CD4-positive, alpha-beta T cell (primary cell): Measurements from ENCODE around the gene UPF3A. TPM values are rescaled to one million over a fixed set of nuclear protein-coding genes. Genes with fewer than 3 reads are reported as not detected.

Experiments
- ATAC-seq: fragments of 200-7000 bp; cut with Tn5 transposase; one replicate; pipeline ENCODE4 v1.10.0; 2022; ENCODE audit warnings: mild to moderate bottlenecking; ENCODE audit not compliant: poor library complexity
- CTCF ChIA-PET: fragments of 350-600 bp; sonication (Branson Sonifier 250); formaldehyde crosslinking; loops from one replicate; lab custom pipeline; 2021; ENCODE audit warnings: antibody characterized with exemption, inconsistent platforms; lab: Charles Lee
- POLR2A ChIA-PET: fragments of 350-600 bp; sonication (Branson Sonifier 250); formaldehyde crosslinking; loops from one replicate; lab custom pipeline; 2021; ENCODE audit warnings: antibody characterized with exemption, inconsistent platforms; lab: Charles Lee
- DNase-seq, 14 experiments: peaks; one replicate each; pipeline ENCODE4 v3.0.0-alpha.2; 2013 to 2020; ENCODE audit warnings: mixed read lengths in 2 of 14
- H3K27ac ChIP-seq, 2 donors: one replicate each; pipeline versions ENCODE4 v1.5.1 to v1.7.0; 2013; ENCODE audit warnings: low read length in 2 of 2, low read depth in 1 of 2, mild to moderate bottlenecking in 1 of 2
- H3K27me3 ChIP-seq, 2 experiments: 1 replicate in 1 of 2; 2 replicates in 1 of 2; pipeline versions ENCODE4 v1.6.1 to v1.7.0; 2013; ENCODE audit warnings: low read length in 2 of 2, control low read depth in 1 of 2, mild to moderate bottlenecking in 1 of 2, moderate library complexity in 1 of 2; ENCODE audit not compliant: insufficient read depth in 2 of 2, control insufficient read depth in 1 of 2
- H3K36me3 ChIP-seq: one replicate; pipeline ENCODE4 v1.6.1; 2013; ENCODE audit warnings: low read length, control low read depth; ENCODE audit not compliant: insufficient read depth
- H3K4me1 ChIP-seq: one replicate; pipeline ENCODE4 v1.6.1; 2013; ENCODE audit warnings: low read length, control low read depth; ENCODE audit not compliant: insufficient read depth
- H3K4me3 ChIP-seq: one replicate; pipeline ENCODE4 v1.5.1; 2013; ENCODE audit warnings: mild to moderate bottlenecking, low read length, moderate library complexity
- H3K9me3 ChIP-seq, 2 experiments: 1 replicate in 1 of 2; 2 replicates in 1 of 2; pipeline versions ENCODE4 v1.6.1 to v1.7.0; 2013; ENCODE audit warnings: low read length in 2 of 2, mild to moderate bottlenecking in 2 of 2, control low read depth in 1 of 2, moderate library complexity in 1 of 2; ENCODE audit not compliant: control insufficient read depth in 1 of 2, insufficient read depth in 1 of 2
- H3K27ac Mint-ChIP-seq: one replicate; pipeline ENCODE4 v1.8.0; 2020; ENCODE audit warnings: mixed read lengths
- H3K27me3 Mint-ChIP-seq: one replicate; pipeline ENCODE4 v1.8.0; 2021; ENCODE audit warnings: mixed read lengths
- H3K36me3 Mint-ChIP-seq: one replicate; pipeline ENCODE4 v1.8.0; 2021; ENCODE audit warnings: low read depth, mixed read lengths
- H3K4me1 Mint-ChIP-seq: one replicate; pipeline ENCODE4 v1.8.0; 2021; ENCODE audit warnings: low read depth, mixed read lengths
- H3K4me3 Mint-ChIP-seq: one replicate; pipeline ENCODE4 v1.8.0; 2020; ENCODE audit warnings: mild to moderate bottlenecking, mixed read lengths
- H3K9me3 Mint-ChIP-seq: one replicate; pipeline ENCODE4 v1.8.0; 2020; ENCODE audit warnings: mixed read lengths
- intact Hi-C, 2 experiments: fragments of 100-400 bp; cut with DNase I in 1 of 2; cut with micrococcal nuclease in 1 of 2; formaldehyde crosslinking; loops; one replicate each; pipeline versions ENCODE4 v1.15.1 to v1.9.0; 2023 to 2025; cut with DNase I, micrococcal nuclease
- total RNA-seq, 174 experiments: library from RNA in 2 of 174; stranded (reverse) in 2 of 174; gene quantifications; one replicate each; pipeline ENCODE4 v1.2.3 and lab custom pipeline; 2021 to 2026
- TF ChIP-seq, protein P1 (sequence below): fragments of 200-600 bp; IDR thresholded peaks from one replicate; pipeline ENCODE4 v1.8.0; 2022; ENCODE audit warnings: antibody characterized with exemption, mild to moderate bottlenecking

The UPF3A gene
- total RNA-seq, 2 experiments from 2014 or later: 31.8 TPM

DNA sequence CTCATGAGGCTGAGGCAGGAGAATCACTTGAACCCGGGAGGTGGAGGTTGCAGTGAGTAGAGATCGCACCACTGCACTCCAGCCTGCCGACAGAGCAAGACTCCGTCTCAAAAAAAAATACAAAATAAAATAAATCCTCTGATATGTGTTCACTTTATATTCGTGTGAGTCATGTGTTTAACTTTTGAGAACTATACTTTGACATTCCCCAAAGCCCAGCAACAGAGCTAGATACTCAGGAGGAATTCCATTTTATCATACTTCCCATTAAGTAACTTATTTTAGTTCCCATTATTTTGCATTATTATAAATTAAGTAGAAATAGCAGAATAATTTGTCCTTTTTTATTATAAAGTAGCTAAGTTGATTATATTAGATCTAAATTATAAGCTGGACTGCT, 29.6 kb downstream of the UPF3A start:
- H3K4me3 Mint-ChIP-seq: no peak overlapping the region
- DNase-seq (no peak), ATAC-seq (no peak)
- H3K27me3 Mint-ChIP-seq: no peaks in the 10 kb centered on the region
- ChIA-PET CTCF (no interaction called here), POLR2A (interaction anchor here (1.3 to 1.7 kb wide), 2 partner anchors 29 to 31 kb away, joined by 3 to 10 read pairs; no protein-coding TSS in a partner anchor)
- TF ChIP-seq, protein P1, sequence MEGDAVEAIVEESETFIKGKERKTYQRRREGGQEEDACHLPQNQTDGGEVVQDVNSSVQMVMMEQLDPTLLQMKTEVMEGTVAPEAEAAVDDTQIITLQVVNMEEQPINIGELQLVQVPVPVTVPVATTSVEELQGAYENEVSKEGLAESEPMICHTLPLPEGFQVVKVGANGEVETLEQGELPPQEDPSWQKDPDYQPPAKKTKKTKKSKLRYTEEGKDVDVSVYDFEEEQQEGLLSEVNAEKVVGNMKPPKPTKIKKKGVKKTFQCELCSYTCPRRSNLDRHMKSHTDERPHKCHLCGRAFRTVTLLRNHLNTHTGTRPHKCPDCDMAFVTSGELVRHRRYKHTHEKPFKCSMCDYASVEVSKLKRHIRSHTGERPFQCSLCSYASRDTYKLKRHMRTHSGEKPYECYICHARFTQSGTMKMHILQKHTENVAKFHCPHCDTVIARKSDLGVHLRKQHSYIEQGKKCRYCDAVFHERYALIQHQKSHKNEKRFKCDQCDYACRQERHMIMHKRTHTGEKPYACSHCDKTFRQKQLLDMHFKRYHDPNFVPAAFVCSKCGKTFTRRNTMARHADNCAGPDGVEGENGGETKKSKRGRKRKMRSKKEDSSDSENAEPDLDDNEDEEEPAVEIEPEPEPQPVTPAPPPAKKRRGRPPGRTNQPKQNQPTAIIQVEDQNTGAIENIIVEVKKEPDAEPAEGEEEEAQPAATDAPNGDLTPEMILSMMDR: no peak
- H3K4me1 Mint-ChIP-seq: peaks cover 24% of the 10 kb centered on the region
- no peak overlapping the region for H3K4me3 ChIP-seq
- H3K36me3 Mint-ChIP-seq: peaks cover 14% of the 10 kb centered on the region
- peaks cover 7% of the 10 kb centered on the region for H3K36me3 ChIP-seq
- intact Hi-C loops: no loop called here
- no peaks in the 10 kb centered on the region for H3K9me3 Mint-ChIP-seq
- no peak overlapping the region for H3K27ac ChIP-seq
- H3K9me3 ChIP-seq: no peaks in the 10 kb centered on the region
- H3K27ac Mint-ChIP-seq: no peak overlapping the region
- peaks cover 14% of the 10 kb centered on the region for H3K4me1 ChIP-seq
- H3K27me3 ChIP-seq: no peaks in the 10 kb centered on the region

DNA sequence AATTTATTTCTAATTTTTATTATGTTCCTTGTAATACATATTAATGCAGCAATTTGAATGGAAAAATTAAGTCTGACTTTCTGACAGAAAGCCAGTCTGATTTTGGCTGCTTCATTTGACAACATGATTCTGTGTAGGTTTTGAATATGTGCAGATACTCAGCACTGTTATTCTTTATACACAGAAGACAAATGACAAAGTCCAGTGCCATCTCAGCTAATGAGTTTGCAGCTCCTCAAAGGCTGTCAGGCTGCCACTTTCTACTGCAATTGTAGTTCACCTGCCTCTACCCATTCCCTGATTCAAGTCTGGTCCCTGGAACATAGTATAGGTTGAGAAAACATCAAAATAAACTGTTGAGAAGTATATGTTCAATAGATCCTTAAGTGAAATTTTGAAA, 30.0 kb downstream of the UPF3A start:
- DNase-seq (no peak), ATAC-seq (no peak)
- peaks cover 9% of the 10 kb centered on the region for H3K36me3 Mint-ChIP-seq
- POLR2A ChIA-PET: interaction anchor here (1.3 to 1.7 kb wide), 2 partner anchors 29 to 32 kb away, joined by 3 to 10 read pairs; no protein-coding TSS in a partner anchor
- CTCF ChIA-PET: no interaction called here
- Histone ChIP-seq H3K4me1 (peaks cover 19% of the 10 kb centered on the region), H3K9me3 (no peaks in the 10 kb centered on the region), H3K27me3 (no peaks in the 10 kb centered on the region), H3K4me3 (no peak overlapping the region), H3K27ac (no peak overlapping the region), H3K36me3 (peaks cover 5% of the 10 kb centered on the region)
- TF ChIP-seq, protein P1: no peak
- H3K4me1 Mint-ChIP-seq: peaks cover 24% of the 10 kb centered on the region
- H3K9me3 Mint-ChIP-seq: no peaks in the 10 kb centered on the region
- H3K4me3 Mint-ChIP-seq: no peak overlapping the region
- intact Hi-C loops: no loop called here
- H3K27ac Mint-ChIP-seq: no peak overlapping the region
- H3K27me3 Mint-ChIP-seq: no peaks in the 10 kb centered on the region

DNA sequence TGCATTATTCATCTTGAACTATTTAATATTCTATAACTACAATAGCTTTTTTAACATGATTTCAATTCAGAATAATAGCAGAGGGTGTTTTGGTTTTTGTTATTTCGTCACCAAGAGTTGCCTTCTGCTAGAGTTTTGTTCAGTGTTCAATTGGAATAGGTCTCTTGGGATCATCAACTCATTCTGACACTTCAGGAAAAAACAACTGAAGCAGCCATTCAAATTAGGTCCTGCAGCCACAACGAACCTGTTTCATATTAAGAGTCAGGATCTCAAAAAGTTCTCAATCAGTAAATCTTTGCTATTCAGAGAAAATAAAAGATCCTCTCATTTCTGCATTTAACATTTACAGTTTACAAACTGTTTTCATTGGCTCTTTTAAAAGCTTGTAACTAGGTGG, 30.5 kb downstream of the UPF3A start:
- Histone ChIP-seq H3K4me3 (no peak overlapping the region), H3K9me3 (no peaks in the 10 kb centered on the region), H3K4me1 (peaks cover 21% of the 10 kb centered on the region), H3K27ac (no peak overlapping the region), H3K36me3 (peaks cover under 1% of the 10 kb centered on the region), H3K27me3 (no peaks in the 10 kb centered on the region)
- Mint-ChIP-seq H3K9me3 (no peaks in the 10 kb centered on the region), H3K27ac (no peak overlapping the region), H3K27me3 (no peaks in the 10 kb centered on the region), H3K36me3 (peaks cover 4% of the 10 kb centered on the region), H3K4me3 (no peak overlapping the region), H3K4me1 (peaks cover 24% of the 10 kb centered on the region)
- ChIA-PET POLR2A (interaction anchor here (1.7 kb wide), 1 partner anchor 30 kb away, joined by 10 read pairs; no protein-coding TSS in a partner anchor), CTCF (no interaction called here)
- DNase-seq (no peak), ATAC-seq (no peak)
- TF ChIP-seq, protein P1: no peak
- intact Hi-C loops: no loop called here
